ENCODE data around the gene MAGOHB. TPM values are rescaled to one million over a fixed set of nuclear protein-coding genes. Genes with fewer than 3 reads are reported as not detected.
"Not testable (repeated sequence)": the region's sequence is repeated elsewhere in the genome, so short reads cannot be mapped to it uniquely, and the experiment has no call there.

MAGOHB gene
- polyA plus RNA-seq, 10 donors: 26.9 to 37.5 (median 29.4) TPM

- no peak for DNase-seq
Measured at GRCh38 chr12:10615532-10615931, 2.1 kb upstream of the MAGOHB start.

- DNase-seq: no peak
Measured at GRCh38 chr12:10614056-10614370, 604 bp upstream of the MAGOHB start.

- no peak for DNase-seq
Measured at GRCh38 chr12:10612984-10613348, 443 bp downstream of the MAGOHB start.

- DNase-seq: peak in 1 of 3 donors; percentile 12
Measured at GRCh38 chr12:10612110-10612509, 1.3 kb downstream of the MAGOHB start.

- DNase-seq: not testable (repeated sequence)
Measured at GRCh38 chr12:10611258-10611657, 2.2 kb downstream of the MAGOHB start.

- no peak for DNase-seq
Measured at GRCh38 chr12:10610188-10610587, 3.2 kb downstream of the MAGOHB start.

- no peak for DNase-seq
Measured at GRCh38 chr12:10607885-10608458, 5.4 kb downstream of the MAGOHB start.

- no peak for DNase-seq
Measured at GRCh38 chr12:10601860-10602259, 11.5 kb downstream of the MAGOHB start.

- no peak for DNase-seq
Measured at GRCh38 chr12:10600988-10601387, 12.4 kb downstream of the MAGOHB start.

- no peak for DNase-seq
Measured at GRCh38 chr12:10595881-10596280, 17.5 kb downstream of the MAGOHB start.

- DNase-seq: no peak
Measured at GRCh38 chr12:10590966-10591365, 22.4 kb downstream of the MAGOHB start.

- DNase-seq: no peak
Measured at GRCh38 chr12:10584415-10584814, 29.0 kb downstream of the MAGOHB start.

GRCh38 chr12:10582704-10583103 is 30.7 kb downstream of the MAGOHB start:
- no peak for DNase-seq

- not testable (repeated sequence) for DNase-seq
Measured at GRCh38 chr12:10582133-10582532, 31.3 kb downstream of the MAGOHB start.

- DNase-seq: no peak
Measured at GRCh38 chr12:10574307-10574706, 39.1 kb downstream of the MAGOHB start.

GRCh38 chr12:10572021-10572490 is 41.4 kb downstream of the MAGOHB start:
- not testable (repeated sequence) for DNase-seq

- DNase-seq: no peak
Measured at GRCh38 chr12:10571141-10571540, 42.3 kb downstream of the MAGOHB start.

GRCh38 chr12:10567813-10568212 is 45.6 kb downstream of the MAGOHB start:
- no peak for DNase-seq

GRCh38 chr12:10563966-10564365 is 49.4 kb downstream of the MAGOHB start:
- no peak for DNase-seq

GRCh38 chr12:10563002-10563401 is 50.4 kb downstream of the MAGOHB start:
- no peak for DNase-seq

GRCh38 chr12:10562306-10562933 is 51.0 kb downstream of the MAGOHB start:
- peak; percentile 17 to 47 (median 26) for DNase-seq

- peak in 1 of 3 donors; percentile 4 for DNase-seq
Measured at GRCh38 chr12:10559244-10559643, 54.2 kb downstream of the MAGOHB start.

GRCh38 chr12:10558789-10559188 is 54.6 kb downstream of the MAGOHB start:
- DNase-seq: no peak

- no peak for DNase-seq
Measured at GRCh38 chr12:10558301-10558700, 55.1 kb downstream of the MAGOHB start.
